OCI-LY7 (cell line): ENCODE measurements around the gene CYB561D1. TPM values are rescaled to one million over a fixed set of nuclear protein-coding genes. Genes with fewer than 3 reads are reported as not detected.

ENCODE experiments used
- BruUV-seq: library from RNA; stranded (reverse); fragments of 400-500 nt; replicated peaks from 2 replicates; lab custom pipeline; 2021; lab: Mats Ljungman, UMichigan
- CTCF ChIA-PET: fragments of 300-600 bp; sonication (Branson Sonifier 250); formaldehyde crosslinking; loops from one replicate; lab custom pipeline; 2022; ENCODE audit warnings: antibody characterized with exemption; ENCODE audit not compliant: unreplicated experiment; lab: Charles Lee
- POLR2A ChIA-PET: fragments of 300-600 bp; sonication (Branson Sonifier 250); formaldehyde crosslinking; loops from one replicate; lab custom pipeline; 2022; ENCODE audit warnings: antibody characterized with exemption; lab: Charles Lee
- DNase-seq: peaks from one replicate; pipeline ENCODE4 v3.0.0-alpha.2; 2015; ENCODE audit warnings: low spot score
- H2AFZ ChIP-seq: fragments of 200-600 bp; sonication (generic), shearing (Covaris generic); 2 replicates; pipeline ENCODE4 v1.6.1; 2014; ENCODE audit warnings: mild to moderate bottlenecking, antibody characterized with exemption, low read length, moderate library complexity
- H3K27ac ChIP-seq: fragments of 200-600 bp; sonication (generic); 2 replicates; pipeline ENCODE4 v1.5.1; 2014; ENCODE audit warnings: mixed run types, low read depth, mild to moderate bottlenecking, moderate library complexity, low read length, inconsistent platforms; ENCODE audit not compliant: poor library complexity, severe bottlenecking
- H3K36me3 ChIP-seq: fragments of 200-600 bp; sonication (generic); 2 replicates; pipeline ENCODE4 v1.6.1; 2014; ENCODE audit warnings: mild to moderate bottlenecking, antibody characterized with exemption, low read length, moderate library complexity, mixed read lengths; ENCODE audit not compliant: insufficient read depth
- H3K4me1 ChIP-seq: fragments of 200-600 bp; sonication (generic); 2 replicates; pipeline ENCODE4 v1.5.1; 2014; ENCODE audit warnings: mild to moderate bottlenecking, low read length; ENCODE audit not compliant: insufficient read depth, poor library complexity, severe bottlenecking
- H3K4me2 ChIP-seq: fragments of 200-600 bp; sonication (generic); 2 replicates; pipeline ENCODE4 v1.6.1; 2014; ENCODE audit warnings: mild to moderate bottlenecking, low read length
- H3K4me3 ChIP-seq: fragments of 200-600 bp; sonication (generic); 2 replicates; pipeline ENCODE4 v1.5.1; 2014; ENCODE audit warnings: mild to moderate bottlenecking, low read depth, low read length; ENCODE audit not compliant: poor library complexity, severe bottlenecking
- H3K79me2 ChIP-seq: fragments of 200-600 bp; sonication (generic); 2 replicates; pipeline ENCODE4 v1.6.1; 2016; ENCODE audit warnings: low read depth, mild to moderate bottlenecking, low read length, moderate library complexity, mixed read lengths; ENCODE audit not compliant: insufficient read depth
- H3K9me2 ChIP-seq: fragments of 200-600 bp; sonication (generic); 2 replicates; pipeline ENCODE4 v1.6.1; 2016; ENCODE audit warnings: mild to moderate bottlenecking, low read length, mixed read lengths; ENCODE audit not compliant: insufficient read depth
- H3K9me3 ChIP-seq: fragments of 200-600 bp; sonication (generic); 2 replicates; pipeline ENCODE4 v1.6.1; 2014; ENCODE audit warnings: mild to moderate bottlenecking, mixed run types, low read length, mixed read lengths
- H4K20me1 ChIP-seq: fragments of 200-600 bp; sonication (generic); 2 replicates; pipeline ENCODE4 v1.6.1; 2014; ENCODE audit warnings: mild to moderate bottlenecking, antibody characterized with exemption, low read length, moderate library complexity, mixed read lengths; ENCODE audit not compliant: insufficient read depth
- CTCF ChIP-seq: fragments of 200-600 bp; sonication (generic); conservative IDR thresholded peaks from 2 replicates; pipeline ENCODE4 v1.5.1; 2014; ENCODE audit warnings: mild to moderate bottlenecking, antibody characterized with exemption, low read length, moderate library complexity, mixed read lengths
- EZH2phosphoT487 ChIP-seq: fragments of 200-600 bp; sonication (generic); IDR thresholded peaks from 2 replicates; pipeline ENCODE4 v1.6.1; 2018; ENCODE audit warnings: low read depth, borderline replicate concordance, mild to moderate bottlenecking, mixed run types, antibody characterized with exemption, low read length, moderate library complexity, mixed read lengths
- intact Hi-C: fragments of 100-400 bp; cut with micrococcal nuclease; formaldehyde crosslinking; loops from one replicate; pipeline ENCODE4 v1.10.0; 2022; ENCODE audit not compliant: unreplicated experiment
- total RNA-seq, 2 experiments: library from RNA; depleted of rRNA in 1 of 2; stranded (reverse); fragments of >200 nt in 1 of 2; shearing (Covaris generic) in 1 of 2; gene quantifications; 2 replicates each; pipeline ENCODE4 v1.2.3, GENCODE V29; 2014 to 2022

Gene CYB561D1
- total RNA-seq, 2 experiments from 2014 or later, result 6.2 to 10.5 TPM

DNA sequence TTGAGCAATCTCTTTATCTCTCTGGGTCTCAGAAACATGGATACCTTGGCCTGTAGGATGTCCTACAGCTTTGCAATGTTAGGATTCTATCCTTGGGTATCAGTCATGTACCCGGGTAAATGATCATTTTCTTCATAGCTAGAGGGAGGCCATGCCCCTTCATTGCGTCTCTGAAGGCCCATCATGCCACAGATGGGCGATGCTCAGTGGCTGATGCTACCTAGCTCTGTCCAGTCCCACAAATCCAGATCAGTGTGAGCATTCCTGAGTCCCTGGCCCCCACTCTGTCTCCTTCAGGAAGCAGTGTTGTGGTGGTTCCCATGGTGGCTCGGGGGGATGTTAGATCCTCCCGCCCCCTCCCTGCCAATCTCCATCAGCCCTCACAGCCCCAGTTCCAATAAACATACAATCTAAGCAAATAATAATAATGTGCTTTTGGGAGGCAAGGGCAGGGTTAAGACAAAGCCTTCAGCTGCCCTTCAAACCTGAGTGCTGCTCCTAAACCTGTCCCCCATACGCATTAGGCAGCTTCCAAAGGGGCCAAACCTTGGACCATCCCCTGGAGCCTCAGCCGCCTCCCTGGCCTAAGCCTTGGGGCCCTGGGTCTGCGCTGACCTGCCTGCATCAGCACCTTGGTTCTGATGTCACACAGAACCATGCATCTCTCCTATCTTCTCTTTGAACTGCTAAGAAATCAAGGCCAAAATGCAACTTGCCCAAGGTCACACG, 45.1 kb downstream of the CYB561D1 start:
- no peaks in the 10 kb centered on the region for H3K9me3 ChIP-seq
- H3K4me2 ChIP-seq, result no peak overlapping the region
- H3K27ac ChIP-seq, result no peak overlapping the region
- intact Hi-C loops, result no loop called here
- H3K79me2 ChIP-seq, result no peaks in the 10 kb centered on the region
- H3K9me2 ChIP-seq, result no peaks in the 10 kb centered on the region
- no peak for TF ChIP-seq CTCF
- TF ChIP-seq EZH2phosphoT487, result no peak
- no peak overlapping the region for H3K4me3 ChIP-seq
- H3K4me1 ChIP-seq, result no peaks in the 10 kb centered on the region
- no peak for DNase-seq
- H2AFZ ChIP-seq, result no peak overlapping the region
- ChIA-PET POLR2A (interaction anchor here (1.8 kb wide), 1 partner anchor 23 kb away, joined by 5 read pairs; no protein-coding TSS in a partner anchor), CTCF (interaction anchor here (0.6 kb wide), 1 partner anchor 343 kb away, joined by 3 read pairs; no protein-coding TSS in a partner anchor)
- BruUV-seq, result no TSS peak
- H4K20me1 ChIP-seq, result no peaks in the 10 kb centered on the region
- H3K36me3 ChIP-seq, result no peaks in the 10 kb centered on the region

DNA sequence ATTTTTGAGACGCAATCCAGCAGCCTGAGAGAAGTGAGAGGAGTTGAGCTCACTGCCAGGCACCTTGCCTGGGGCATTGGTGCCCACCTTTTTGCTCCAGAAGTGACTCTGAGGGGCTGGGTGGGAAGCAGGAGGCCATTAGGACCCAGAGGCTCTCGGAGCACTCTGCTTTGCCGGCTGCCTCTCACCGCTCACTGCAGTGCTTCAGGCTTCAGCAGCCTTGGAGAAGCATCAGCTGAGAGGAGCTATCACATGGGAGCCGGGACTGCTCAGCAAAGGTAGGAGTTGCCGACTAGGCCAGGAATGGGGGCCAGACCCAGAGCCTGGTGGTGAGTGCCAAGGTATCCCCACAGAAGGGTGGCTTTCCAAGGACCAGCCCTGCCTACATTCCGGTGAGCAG, 45.8 kb downstream of the CYB561D1 start, which contains the start of gene GPR61:
GPR61 (plus strand) TSS at position 197 of the 400 bp plus-strand sequence. CDS start 3,151 bp downstream, outside the sequence.
- H2AFZ ChIP-seq, result no peak within 1 kb of the TSS
- H4K20me1 ChIP-seq, result no peaks in the 10 kb centered on the region
- BruUV-seq, result no TSS peak
- TF ChIP-seq CTCF (no peak), EZH2phosphoT487 (no peak)
- no peaks in the 10 kb centered on the region for H3K79me2 ChIP-seq
- H3K9me3 ChIP-seq, result no peaks in the 10 kb centered on the region
- H3K27ac ChIP-seq, result no peak within 1 kb of the TSS
- no peaks in the 10 kb centered on the region for H3K36me3 ChIP-seq
- H3K4me3 ChIP-seq, result no peak within 1 kb of the TSS
- no peaks in the 10 kb centered on the region for H3K9me2 ChIP-seq
- DNase-seq, result no peak
- H3K4me2 ChIP-seq, result no peak within 1 kb of the TSS
- CTCF ChIA-PET, result no interaction called here
- POLR2A ChIA-PET, result interaction anchor here (0.6 to 1.8 kb wide), 2 partner anchors 37 to 101 kb away, joined by 4 to 5 read pairs; no protein-coding TSS in a partner anchor
- intact Hi-C loops, result no loop called here
- H3K4me1 ChIP-seq, result no peaks in the 10 kb centered on the region

DNA sequence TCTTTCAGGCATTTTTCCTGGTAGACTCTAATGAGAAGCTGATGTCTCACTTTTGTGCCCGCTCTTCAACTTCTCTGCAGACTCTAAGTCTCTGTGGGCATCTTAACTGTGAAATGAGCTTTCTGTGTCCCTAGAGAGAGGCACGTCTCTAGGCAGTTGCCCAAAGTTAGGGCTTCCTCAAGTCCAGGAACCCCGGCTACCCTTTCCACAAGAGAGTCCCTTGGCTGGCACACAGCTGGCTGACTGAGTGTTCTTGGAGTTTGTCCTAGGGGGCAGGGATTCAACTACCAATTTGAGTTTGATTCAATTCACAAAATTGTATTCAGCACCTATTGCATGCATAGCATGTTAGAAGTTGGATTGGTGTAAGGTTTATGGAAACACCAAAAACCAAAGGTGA, 47.2 kb downstream of the CYB561D1 start:
- TF ChIP-seq EZH2phosphoT487, result no peak
- no peak for TF ChIP-seq CTCF
- Histone ChIP-seq H3K4me3 (no peak overlapping the region), H3K4me2 (no peak overlapping the region), H2AFZ (no peak overlapping the region), H4K20me1 (no peaks in the 10 kb centered on the region), H3K4me1 (no peaks in the 10 kb centered on the region), H3K36me3 (no peaks in the 10 kb centered on the region), H3K9me3 (no peaks in the 10 kb centered on the region), H3K79me2 (no peaks in the 10 kb centered on the region), H3K27ac (no peak overlapping the region), H3K9me2 (no peaks in the 10 kb centered on the region)
- DNase-seq, result no peak
- ChIA-PET CTCF (interaction anchor here (1.2 kb wide), 1 partner anchor 99 kb away, joined by 4 read pairs; no protein-coding TSS in a partner anchor), POLR2A (interaction anchor here (0.6 to 1.8 kb wide), 3 partner anchors 11 to 182 kb away, joined by 3 to 5 read pairs (median 4); no protein-coding TSS in a partner anchor)
- intact Hi-C loops, result no loop called here
- no TSS peak for BruUV-seq
